UCSD-AML1 (cell line): Measurements from ENCODE around the gene TBL1X.
"Not testable (repeated sequence)": the region's sequence is repeated elsewhere in the genome, so short reads cannot be mapped to it uniquely, and the experiment has no call there.

Experiments used
- DNase-seq: peaks from one replicate; lab custom pipeline; 2025; ENCODE audit not compliant: unreplicated experiment; lab: John Stamatoyannopoulos, UW

TBL1X gene

GRCh38 chrX:9746148-9746888, 281.5 kb downstream of the TBL1X start:
- no peak for DNase-seq

GRCh38 chrX:9747644-9748043, 282.8 kb downstream of the TBL1X start:
- no peak for DNase-seq

- DNase-seq, result no peak
Observed at GRCh38 chrX:9749146-9749692, 284.4 kb downstream of the TBL1X start.

- DNase-seq, result no peak
Observed at GRCh38 chrX:9757366-9757765, 292.5 kb downstream of the TBL1X start.

DNA sequence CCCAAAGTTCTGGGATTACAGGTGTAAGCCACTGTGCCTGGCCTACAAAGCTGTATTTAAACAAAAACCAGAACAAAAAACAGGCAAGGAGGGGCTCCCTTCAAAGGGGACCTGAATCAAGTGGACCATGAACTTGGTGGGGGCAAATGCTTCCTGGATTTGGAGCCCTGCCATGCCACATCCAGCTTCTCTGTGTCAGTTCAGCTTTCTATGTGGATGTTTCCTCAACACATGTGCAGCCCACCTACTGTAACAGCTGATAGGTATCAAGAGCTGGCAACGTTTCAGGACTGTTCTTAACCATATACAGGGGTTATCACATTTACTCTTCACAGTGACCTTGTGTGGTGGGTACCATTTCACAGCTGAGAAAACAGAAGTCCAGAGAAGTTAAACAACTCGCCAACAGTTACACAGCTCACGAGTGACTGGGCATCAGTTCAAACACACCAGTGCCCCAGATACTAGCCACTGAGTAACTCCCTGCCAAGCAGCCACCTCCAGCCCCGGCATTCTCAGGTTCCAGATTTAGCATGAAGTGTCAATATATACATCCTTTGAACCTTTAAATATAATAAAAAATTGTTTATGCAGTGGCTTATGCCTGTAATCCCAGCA, 293.3 kb downstream of the TBL1X start:
- no peak for DNase-seq

DNA sequence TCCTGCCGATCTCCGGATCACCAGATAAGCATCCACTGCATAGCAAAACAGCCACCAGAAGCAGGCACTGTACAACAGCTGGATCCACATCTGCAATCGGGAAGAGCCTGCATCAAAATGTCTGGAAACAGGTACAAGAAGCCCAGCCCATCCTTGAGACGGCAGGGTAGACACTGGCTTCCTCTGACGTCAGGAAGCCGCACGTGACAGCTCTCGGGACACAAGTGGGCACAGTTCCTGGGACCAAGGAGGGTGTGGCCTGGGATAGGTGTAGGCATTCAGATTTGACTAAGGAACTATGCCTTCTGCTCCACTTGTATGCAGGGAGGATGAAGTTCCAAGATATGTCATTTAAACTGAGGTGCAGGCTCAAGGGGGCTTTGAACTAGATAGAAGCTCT, 294.5 kb downstream of the TBL1X start:
- DNase-seq, result no peak

- no peak for DNase-seq
Observed at GRCh38 chrX:9765072-9765736, 300.3 kb downstream of the TBL1X start.

DNA sequence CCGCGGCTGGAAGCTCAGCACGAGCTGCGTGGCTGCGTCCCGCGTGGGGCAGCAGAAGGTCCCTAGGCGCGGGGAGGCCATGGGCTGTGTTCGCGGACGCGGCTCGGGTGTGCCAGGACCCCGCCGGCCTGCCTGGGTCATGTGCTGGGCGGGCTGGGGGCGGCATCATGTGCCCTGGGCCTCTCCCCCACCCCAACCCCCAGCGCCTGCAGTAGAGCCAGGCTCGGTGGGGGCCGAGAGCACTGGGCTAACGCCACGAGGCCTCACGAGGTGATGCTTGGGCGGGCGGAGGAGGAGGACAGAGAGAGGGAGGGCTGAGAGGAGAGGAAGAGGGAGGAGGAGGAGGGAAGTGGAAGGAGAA, 300.9 kb downstream of the TBL1X start, which contains the start of gene GPR143:
GPR143 (minus strand) TSS at position 111 of the 361 bp plus-strand sequence; CDS start at position 81, 30 bp downstream.
- DNase-seq, result no peak

GRCh38 chrX:9767375-9767774, 302.5 kb downstream of the TBL1X start:
- no peak for DNase-seq

DNA sequence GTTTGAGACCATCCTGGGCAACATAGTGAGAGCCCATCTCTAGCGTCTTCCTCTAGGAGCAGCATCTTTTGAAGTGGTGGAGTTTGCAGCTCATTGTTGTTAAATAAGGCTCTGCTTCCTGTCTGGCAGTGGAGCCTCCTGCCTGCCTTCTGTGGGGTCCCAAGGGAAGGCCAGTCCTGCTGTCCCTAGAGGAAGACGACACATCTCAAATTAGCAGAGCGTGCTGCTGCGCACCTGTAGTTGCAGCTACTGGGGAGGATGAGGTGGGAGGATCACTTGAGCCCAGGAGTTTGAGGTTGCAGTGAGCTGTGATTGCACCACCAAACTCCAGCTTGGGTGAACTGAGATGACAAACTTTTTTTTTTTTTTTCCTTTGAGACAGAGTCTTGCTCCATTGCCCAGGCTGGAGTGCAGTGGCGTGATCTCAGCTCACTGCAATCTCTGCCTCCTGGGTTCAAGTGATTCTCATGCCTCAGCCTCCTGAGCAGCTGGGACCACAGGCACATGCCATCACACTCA, 303.5 kb downstream of the TBL1X start:
- not testable (repeated sequence) for DNase-seq

DNA sequence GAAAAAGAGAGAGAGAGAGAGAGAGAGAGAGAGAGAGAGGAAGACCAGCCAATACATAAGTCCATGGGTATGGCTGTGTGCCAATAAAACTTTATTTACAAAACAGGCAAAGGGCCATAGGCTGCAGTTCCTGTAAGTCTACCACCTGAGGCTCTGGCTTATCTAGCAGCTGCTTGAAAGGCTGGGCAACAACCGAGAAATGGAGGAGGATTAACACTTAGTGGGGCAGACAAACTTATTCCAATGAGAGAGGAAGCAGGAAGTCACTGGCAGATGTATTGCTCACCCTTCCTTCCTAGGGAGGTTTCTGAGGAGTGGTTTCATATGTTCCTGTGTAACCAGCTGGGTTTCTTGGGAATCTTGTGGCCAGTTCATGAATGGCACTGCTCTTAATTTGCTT, 305.5 kb downstream of the TBL1X start:
- no peak for DNase-seq

GRCh38 chrX:9772943-9773342, 308.1 kb downstream of the TBL1X start:
- no peak for DNase-seq

GRCh38 chrX:9775930-9776329, 311.1 kb downstream of the TBL1X start:
- peak; percentile 34 for DNase-seq

DNA sequence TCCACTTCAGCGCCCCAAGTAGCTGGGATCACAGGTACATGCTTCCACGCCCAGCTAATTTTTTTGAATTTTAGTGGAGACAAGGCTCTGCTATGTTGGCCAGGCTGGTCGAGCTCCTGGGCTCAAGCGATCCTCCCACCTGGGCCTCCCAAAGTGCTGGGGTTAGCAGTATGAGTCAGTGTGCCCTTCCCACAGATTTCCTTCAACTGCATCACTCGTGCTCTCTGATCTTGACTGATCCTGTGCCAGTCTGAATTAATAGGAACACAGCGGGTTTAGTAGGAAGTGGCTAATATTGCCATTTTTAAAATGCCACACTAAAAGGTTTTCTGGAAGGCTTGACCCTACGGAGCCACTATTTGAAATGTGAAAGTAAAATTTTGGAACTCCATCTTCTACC, 317.1 kb downstream of the TBL1X start:
- DNase-seq, result no peak

DNA sequence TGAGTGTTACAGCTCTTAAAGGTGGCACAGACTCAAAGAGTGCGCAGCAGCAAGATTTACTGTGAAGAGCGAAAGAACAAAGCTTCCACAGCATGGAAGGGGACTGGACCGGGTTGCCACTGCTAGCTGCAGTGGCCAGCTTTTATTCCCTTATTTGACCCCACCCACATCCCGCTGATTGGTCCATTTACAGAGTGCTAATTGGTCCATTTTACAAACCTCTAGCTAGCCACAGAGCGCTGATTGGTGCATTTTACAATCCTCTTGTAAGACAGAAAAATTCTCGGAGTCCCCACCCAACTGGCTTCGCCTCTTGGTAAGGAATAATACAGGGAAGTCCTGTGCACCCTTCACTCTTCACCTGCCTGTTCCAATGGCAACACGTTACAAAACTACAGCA, 319.5 kb downstream of the TBL1X start:
- DNase-seq, result no peak

GRCh38 chrX:9785254-9785943, 320.5 kb downstream of the TBL1X start:
- no peak for DNase-seq

- no peak for DNase-seq
Observed at GRCh38 chrX:9785944-9786797, 321.3 kb downstream of the TBL1X start, which contains the start of gene SHROOM2. SHROOM2 (plus strand) TSS chrX:9786429; CDS start chrX:9786546, 117 bp downstream.

- DNase-seq, result no peak
Observed at GRCh38 chrX:9786798-9787635, 322.2 kb downstream of the TBL1X start.

DNA sequence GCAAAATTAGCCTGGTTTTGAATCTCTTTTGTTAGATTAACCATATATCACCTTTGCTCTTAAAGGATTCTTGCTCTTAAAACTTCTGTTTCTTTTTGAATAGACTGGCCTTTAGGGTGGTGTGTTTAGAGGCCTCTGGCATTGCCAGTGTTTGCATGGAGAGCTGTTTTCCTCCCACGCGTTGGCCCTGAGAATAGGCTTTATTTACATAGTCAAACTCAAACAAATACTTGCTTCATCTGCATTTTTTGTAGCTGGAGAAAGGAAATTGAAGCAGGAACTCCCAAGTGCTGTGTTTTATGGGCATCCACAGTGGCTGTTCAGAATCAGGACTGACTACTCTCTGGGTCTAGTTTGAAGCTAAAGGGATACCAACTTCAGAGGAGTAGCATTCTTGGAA, 324.1 kb downstream of the TBL1X start:
- no peak for DNase-seq
